Right atrium auricular region (tissue), 2 donors: ENCODE data around the gene PLAGL1. TPM values are rescaled to one million over a fixed set of nuclear protein-coding genes. Genes with fewer than 3 reads are reported as not detected.

Experiments
- DNase-seq: peaks from one replicate; pipeline ENCODE4 v3.0.0-alpha.2; 2019; ENCODE audit warnings: low spot score
- H3K27ac ChIP-seq, 2 donors: fragments of 200-600 bp; sonication (generic); 1 replicate in 1 of 2; 2 replicates in 1 of 2; pipeline ENCODE4 v1.5.1; 2016 to 2019
- H3K27me3 ChIP-seq, 2 donors: fragments of 200-600 bp; sonication (generic); one replicate each; pipeline versions ENCODE4 v1.5.1 to v1.6.0; 2017 to 2019
- H3K36me3 ChIP-seq: fragments of 200-600 bp; sonication (generic); one replicate; pipeline ENCODE4 v1.5.1; 2016
- H3K4me1 ChIP-seq, 2 donors: fragments of 200-600 bp; sonication (generic); one replicate each; pipeline versions ENCODE4 v1.5.1 to v1.6.0; 2017 to 2019
- H3K4me3 ChIP-seq, 2 donors: fragments of 200-600 bp; sonication (generic); 1 replicate in 1 of 2; 2 replicates in 1 of 2; pipeline ENCODE4 v1.5.1; 2017 to 2019; ENCODE audit warnings: mild to moderate bottlenecking in 1 of 2, moderate library complexity in 1 of 2
- H3K9me3 ChIP-seq, 2 donors: fragments of 200-600 bp; sonication (generic); one replicate each; pipeline ENCODE4 v1.5.1; 2019
- total RNA-seq, 2 donors: library from RNA; depleted of rRNA; stranded (reverse); fragments of >200 nt; gene quantifications; one replicate each; pipeline ENCODE4 v1.1.0, GENCODE V29; 2016
- TF ChIP-seq, protein P1 (sequence below), 2 donors: fragments of 200-600 bp; sonication (generic); IDR thresholded peaks; one replicate each; pipeline ENCODE4 v1.5.1; 2019; ENCODE audit warnings: antibody characterized with exemption in 2 of 2

The PLAGL1 gene
- total RNA-seq, 2 donors from 2014 or later, result 6.8 to 8.5 TPM

DNA sequence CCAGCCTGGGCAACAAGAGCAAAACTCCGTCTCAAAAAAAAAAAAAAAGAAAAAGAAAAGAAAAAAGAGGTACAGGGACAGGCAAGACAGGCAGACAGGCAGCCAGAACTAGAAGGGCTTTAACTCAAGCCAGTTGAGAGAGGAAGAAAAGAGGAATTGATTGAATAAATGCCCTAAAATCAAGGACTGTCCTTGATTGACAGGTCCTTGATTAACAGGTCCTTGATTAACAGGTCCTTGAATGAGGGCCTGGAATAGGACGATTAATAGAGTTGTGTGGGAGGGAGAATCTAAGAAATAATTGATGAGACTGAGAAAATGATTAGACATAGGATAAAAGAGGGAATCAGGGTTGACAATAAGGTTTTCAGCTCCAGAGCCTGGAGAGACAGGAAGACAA is 107.7 kb downstream of the PLAGL1 start:
- Histone ChIP-seq H3K27me3 (no peaks in the 10 kb centered on the region), H3K9me3 (no peaks in the 10 kb centered on the region), H3K4me1 (peaks cover 0 to 16% of the 10 kb centered on the region in 2 donors), H3K4me3 (no peak overlapping the region), H3K36me3 (no peaks in the 10 kb centered on the region), H3K27ac (no peak overlapping the region)
- no peak for DNase-seq
- TF ChIP-seq, protein P1, sequence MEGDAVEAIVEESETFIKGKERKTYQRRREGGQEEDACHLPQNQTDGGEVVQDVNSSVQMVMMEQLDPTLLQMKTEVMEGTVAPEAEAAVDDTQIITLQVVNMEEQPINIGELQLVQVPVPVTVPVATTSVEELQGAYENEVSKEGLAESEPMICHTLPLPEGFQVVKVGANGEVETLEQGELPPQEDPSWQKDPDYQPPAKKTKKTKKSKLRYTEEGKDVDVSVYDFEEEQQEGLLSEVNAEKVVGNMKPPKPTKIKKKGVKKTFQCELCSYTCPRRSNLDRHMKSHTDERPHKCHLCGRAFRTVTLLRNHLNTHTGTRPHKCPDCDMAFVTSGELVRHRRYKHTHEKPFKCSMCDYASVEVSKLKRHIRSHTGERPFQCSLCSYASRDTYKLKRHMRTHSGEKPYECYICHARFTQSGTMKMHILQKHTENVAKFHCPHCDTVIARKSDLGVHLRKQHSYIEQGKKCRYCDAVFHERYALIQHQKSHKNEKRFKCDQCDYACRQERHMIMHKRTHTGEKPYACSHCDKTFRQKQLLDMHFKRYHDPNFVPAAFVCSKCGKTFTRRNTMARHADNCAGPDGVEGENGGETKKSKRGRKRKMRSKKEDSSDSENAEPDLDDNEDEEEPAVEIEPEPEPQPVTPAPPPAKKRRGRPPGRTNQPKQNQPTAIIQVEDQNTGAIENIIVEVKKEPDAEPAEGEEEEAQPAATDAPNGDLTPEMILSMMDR (IDR thresholded peaks at IDR 0.05), result no peak

DNA sequence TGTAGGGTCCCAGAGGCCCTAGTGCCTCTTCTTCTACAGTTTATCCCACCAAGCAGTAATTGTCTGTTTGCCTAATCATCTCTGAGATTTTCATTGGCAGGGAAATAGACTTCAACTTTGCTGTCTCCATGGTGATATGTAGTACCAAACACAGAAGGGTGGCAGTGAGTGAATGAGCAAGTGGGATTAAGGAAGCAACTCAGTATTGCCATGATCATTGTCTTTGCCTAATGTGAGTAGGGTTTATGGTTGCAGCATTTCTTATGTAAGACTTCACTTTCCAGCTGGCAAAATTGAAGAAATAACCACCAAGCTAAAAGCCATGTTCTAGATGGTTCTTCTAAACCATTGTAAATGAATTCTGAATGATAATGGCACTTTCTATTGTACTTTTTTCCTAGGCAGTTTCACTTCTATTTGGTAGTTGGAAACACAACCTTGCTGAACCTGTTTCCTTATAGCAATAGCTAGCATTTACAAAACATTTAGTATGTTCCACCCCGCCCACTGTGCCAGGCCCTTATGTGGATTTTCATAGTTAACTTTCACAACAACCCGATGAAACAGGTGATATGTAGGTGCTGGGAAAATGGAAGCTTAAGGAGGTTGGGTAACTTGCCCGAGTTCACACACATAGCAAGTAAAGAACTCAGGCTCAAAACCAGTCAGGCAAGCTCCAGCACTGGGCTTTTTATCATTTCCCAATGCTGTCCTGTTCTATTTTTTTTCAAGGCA is 111.8 kb downstream of the PLAGL1 start:
- Histone ChIP-seq H3K27ac (no peak overlapping the region), H3K4me1 (no peaks in the 10 kb centered on the region)
- TF ChIP-seq, protein P1 (IDR thresholded peaks at IDR 0.05), result no peak

DNA sequence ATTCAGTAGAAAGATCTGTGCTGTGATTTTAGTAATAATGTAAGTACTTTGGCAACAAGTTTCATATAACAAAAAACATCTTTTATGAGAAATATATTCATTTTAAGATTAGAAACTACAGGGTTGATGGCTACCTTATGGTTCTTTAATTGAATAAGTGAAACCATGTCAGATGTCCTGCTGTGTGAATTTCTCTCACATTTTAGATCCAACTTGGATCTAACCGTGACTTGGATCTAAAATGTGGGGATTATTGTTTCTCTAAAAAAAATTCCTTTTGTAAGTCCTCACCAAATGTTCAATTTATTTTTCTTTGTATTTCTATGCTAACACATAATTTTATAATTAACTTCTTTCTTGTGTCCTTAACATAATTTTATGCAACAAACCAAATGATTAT is 113.4 kb downstream of the PLAGL1 start:
- Histone ChIP-seq H3K27me3 (no peaks in the 10 kb centered on the region), H3K27ac (no peak overlapping the region), H3K4me1 (no peaks in the 10 kb centered on the region), H3K36me3 (no peaks in the 10 kb centered on the region), H3K4me3 (no peak overlapping the region), H3K9me3 (no peaks in the 10 kb centered on the region)
- DNase-seq, result no peak
- TF ChIP-seq, protein P1 (IDR thresholded peaks at IDR 0.05), result no peak

More for the DNA sequence above, 111.8 kb downstream of the PLAGL1 start:
- no peak for DNase-seq
- Histone ChIP-seq H3K9me3 (no peaks in the 10 kb centered on the region), H3K4me3 (no peak overlapping the region), H3K27me3 (no peaks in the 10 kb centered on the region), H3K36me3 (no peaks in the 10 kb centered on the region)

Other genes with a start within 250 kb of the PLAGL1 start
- 1 to 10 TPM; 8.4 to 9.1 TPM for gene LTV1, start 164.9 kb downstream of the PLAGL1 start, total RNA-seq
- gene ZC2HC1B, start 143.8 kb downstream of the PLAGL1 start, total RNA-seq, result not detected
- gene SF3B5, start 87.3 kb upstream of the PLAGL1 start, total RNA-seq, result 100 to 1,000 TPM; 113 to 146 TPM
- 10 to 100 TPM in 1 of 2 donors, 1 to 10 TPM in 1; 7.3 to 21.5 TPM for gene STX11, start 142.3 kb upstream of the PLAGL1 start, total RNA-seq